Activated naive CD4-positive, alpha-beta T cell treated with anti-CD3 and anti-CD28 coated beads for 36 hours (primary cell): ENCODE data around the gene UNKL. TPM values are rescaled to one million over a fixed set of nuclear protein-coding genes. Genes with fewer than 3 reads are reported as not detected.
"Not testable (repeated sequence)": the region's sequence is repeated elsewhere in the genome, so short reads cannot be mapped to it uniquely, and the experiment has no call there.

Experiments
- CTCF ChIA-PET: fragments of 350-600 bp; sonication (Branson Sonifier 250); formaldehyde crosslinking; loops from one replicate; lab custom pipeline; 2021; ENCODE audit warnings: antibody characterized with exemption; lab: Charles Lee
- DNase-seq: peaks from one replicate; pipeline ENCODE4 v3.0.0-alpha.2; 2020
- H3K27ac Mint-ChIP-seq: one replicate; pipeline ENCODE4 v1.8.0; 2021; ENCODE audit warnings: mild to moderate bottlenecking, mixed read lengths
- H3K27me3 Mint-ChIP-seq: one replicate; pipeline ENCODE4 v1.8.0; 2021; ENCODE audit warnings: low read depth, mixed read lengths
- H3K36me3 Mint-ChIP-seq: one replicate; pipeline ENCODE4 v1.8.0; 2021; ENCODE audit warnings: low read depth, mixed read lengths
- H3K4me1 Mint-ChIP-seq: one replicate; pipeline ENCODE4 v1.8.0; 2021; ENCODE audit warnings: low read depth, mixed read lengths
- H3K4me3 Mint-ChIP-seq: one replicate; pipeline ENCODE4 v1.8.0; 2021; ENCODE audit warnings: mild to moderate bottlenecking, moderate library complexity, mixed read lengths
- H3K9me3 Mint-ChIP-seq: one replicate; pipeline ENCODE4 v1.8.0; 2021; ENCODE audit warnings: mixed read lengths
- intact Hi-C: fragments of 100-400 bp; cut with micrococcal nuclease; formaldehyde crosslinking; loops from one replicate; pipeline ENCODE4 v1.15.1; 2023
- total RNA-seq, 2 experiments: library from RNA; stranded (reverse); gene quantifications; one replicate each; pipeline ENCODE4 v1.2.3, GENCODE V29; 2021

The UNKL gene
- total RNA-seq, 2 experiments from 2014 or later, result 35.9 to 38.4 TPM

DNA sequence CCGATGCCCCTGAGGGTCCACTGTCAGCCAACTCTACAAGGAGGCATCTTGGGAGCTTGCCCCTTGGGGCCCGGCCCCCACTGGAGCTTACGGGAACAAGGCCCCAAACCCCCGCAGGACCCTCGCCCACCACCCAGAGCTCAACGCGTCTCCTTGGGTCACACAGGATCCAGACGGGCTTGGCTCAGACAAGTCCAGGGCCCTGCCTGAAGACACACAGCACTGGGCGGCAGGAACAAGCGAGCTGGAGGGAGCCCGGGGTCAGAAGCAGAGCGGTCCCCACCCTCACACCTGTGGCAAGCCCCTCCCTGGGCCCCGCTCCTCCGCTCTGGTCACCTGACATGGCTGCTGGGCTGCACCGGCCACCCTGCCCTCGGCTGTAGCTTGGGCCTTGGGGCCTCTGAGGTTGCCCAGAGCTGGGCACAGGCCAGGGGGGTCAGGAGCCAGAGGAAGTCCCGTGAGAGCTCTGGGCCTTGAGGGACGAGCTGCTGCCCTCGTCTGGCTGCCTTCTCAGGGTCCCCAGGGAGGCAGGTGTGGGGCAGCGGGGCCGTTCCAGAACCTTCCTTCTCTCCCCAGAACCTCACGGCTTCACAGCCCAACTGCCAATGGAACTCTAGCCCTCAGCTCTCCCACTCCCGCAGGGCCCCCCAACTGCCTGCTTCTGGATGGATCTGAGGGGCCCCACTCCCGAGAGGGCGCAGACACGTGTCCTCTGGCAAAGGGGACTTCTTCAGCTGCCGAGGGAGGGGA is 29.7 kb upstream of the UNKL start, which contains the start of gene CCDC154:
CCDC154 (minus strand) TSS at position 577 of the 750 bp plus-strand sequence; CDS start at position 343, 234 bp downstream.
- Mint-ChIP-seq H3K36me3 (no peaks in the 10 kb centered on the region), H3K27ac (no peak within 1 kb of the TSS), H3K4me3 (no peak within 1 kb of the TSS), H3K9me3 (no peaks in the 10 kb centered on the region), H3K4me1 (no peaks in the 10 kb centered on the region), H3K27me3 (no peaks in the 10 kb centered on the region)
- CTCF ChIA-PET, result no interaction called here
- no peak for DNase-seq
- intact Hi-C loops, result no loop called here

DNA sequence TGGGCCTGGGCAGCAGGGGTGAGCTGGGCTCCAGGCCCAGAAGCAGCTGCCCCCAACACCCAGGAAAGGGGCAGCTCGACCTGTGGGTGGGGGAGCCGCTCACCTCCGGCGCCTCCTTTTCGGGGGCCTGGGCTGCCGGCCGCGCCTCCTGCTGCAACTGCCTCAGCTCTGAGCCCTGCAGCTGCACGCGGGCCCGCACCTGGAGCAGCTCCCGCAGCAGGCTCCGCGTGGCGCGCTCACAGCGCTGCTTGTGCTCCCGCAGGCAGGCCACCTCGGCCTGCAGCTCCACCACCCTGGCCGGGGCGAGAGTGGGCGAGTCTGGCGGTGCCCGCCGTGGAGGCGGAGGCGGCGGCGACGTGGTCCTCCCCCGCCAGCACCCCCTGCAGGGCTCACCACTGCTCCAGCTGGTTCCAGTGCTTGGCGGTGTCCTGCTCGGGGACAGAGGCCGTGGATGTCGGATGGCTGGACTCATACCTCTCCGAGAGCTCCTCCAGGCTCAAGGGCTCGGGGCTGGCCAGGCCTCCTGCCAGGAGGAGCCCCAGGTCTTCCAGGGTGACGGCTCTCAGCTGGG is 29.0 kb upstream of the UNKL start:
- no peaks in the 10 kb centered on the region for H3K36me3 Mint-ChIP-seq

DNA sequence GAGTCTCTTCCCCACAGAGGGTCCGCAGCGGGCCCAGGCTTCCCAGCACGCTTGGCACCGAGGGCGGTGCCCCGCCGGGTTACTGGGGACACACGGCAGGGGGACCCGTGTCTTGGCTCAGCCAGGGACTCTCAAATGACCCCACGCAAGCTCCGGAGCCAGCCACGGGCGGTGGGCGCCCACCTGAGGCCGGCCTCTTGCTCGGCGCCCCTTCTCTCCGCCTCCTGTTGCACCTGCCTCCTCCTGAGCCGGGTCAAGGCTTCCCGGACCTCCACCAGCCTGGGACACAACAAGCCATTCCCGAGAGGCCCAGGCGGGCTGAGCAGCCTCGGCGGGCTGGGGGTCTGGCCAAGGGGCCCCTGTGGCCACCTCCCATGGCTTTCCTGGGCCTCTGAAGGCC is 28.2 kb upstream of the UNKL start:
- DNase-seq, result no peak
- CTCF ChIA-PET, result no interaction called here
- H3K27ac Mint-ChIP-seq, result no peak overlapping the region

More for the DNA sequence above, 29.0 kb upstream of the UNKL start:
- Mint-ChIP-seq H3K4me1 (no peaks in the 10 kb centered on the region), H3K9me3 (no peaks in the 10 kb centered on the region), H3K4me3 (no peak overlapping the region), H3K27ac (no peak overlapping the region), H3K27me3 (no peaks in the 10 kb centered on the region)
- CTCF ChIA-PET, result no interaction called here
- no peak for DNase-seq
- intact Hi-C loops, result no loop called here

DNA sequence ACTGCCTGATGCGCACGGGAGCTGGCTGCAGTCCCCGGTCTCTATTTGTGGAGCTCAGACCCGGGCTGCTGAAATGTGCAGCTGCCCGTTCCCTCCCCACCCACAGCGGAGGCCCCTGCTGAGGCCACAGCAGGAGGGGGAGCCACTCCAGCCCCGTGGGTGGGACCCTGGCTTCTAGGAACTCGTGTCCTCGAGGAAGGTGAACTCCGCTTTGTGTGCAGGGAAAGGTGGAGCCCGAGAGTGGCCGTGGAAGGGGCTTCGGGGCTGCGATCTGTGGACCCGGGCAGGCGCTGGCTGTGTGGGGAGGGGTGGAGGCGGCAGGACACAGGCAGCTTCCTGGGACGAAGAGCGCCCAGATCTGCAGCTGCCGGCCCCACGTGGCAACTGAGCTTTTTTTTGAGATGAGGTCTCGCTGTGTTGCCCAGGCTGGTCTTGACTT is 26.9 kb upstream of the UNKL start:
- no peak for DNase-seq
- Mint-ChIP-seq H3K4me1 (no peaks in the 10 kb centered on the region), H3K27me3 (no peaks in the 10 kb centered on the region), H3K36me3 (no peaks in the 10 kb centered on the region), H3K27ac (no peak overlapping the region), H3K4me3 (no peak overlapping the region), H3K9me3 (no peaks in the 10 kb centered on the region)
- intact Hi-C loops, result no loop called here
- CTCF ChIA-PET, result interaction anchor here (0.6 kb wide), 1 partner anchor 196 kb away, joined by 3 read pairs; no protein-coding TSS in a partner anchor

More for the DNA sequence above, 28.2 kb upstream of the UNKL start:
- H3K4me1 Mint-ChIP-seq, result no peaks in the 10 kb centered on the region
- H3K9me3 Mint-ChIP-seq, result no peaks in the 10 kb centered on the region
- no peak overlapping the region for H3K4me3 Mint-ChIP-seq
- intact Hi-C loops, result no loop called here
- H3K27me3 Mint-ChIP-seq, result no peaks in the 10 kb centered on the region
- no peaks in the 10 kb centered on the region for H3K36me3 Mint-ChIP-seq

DNA sequence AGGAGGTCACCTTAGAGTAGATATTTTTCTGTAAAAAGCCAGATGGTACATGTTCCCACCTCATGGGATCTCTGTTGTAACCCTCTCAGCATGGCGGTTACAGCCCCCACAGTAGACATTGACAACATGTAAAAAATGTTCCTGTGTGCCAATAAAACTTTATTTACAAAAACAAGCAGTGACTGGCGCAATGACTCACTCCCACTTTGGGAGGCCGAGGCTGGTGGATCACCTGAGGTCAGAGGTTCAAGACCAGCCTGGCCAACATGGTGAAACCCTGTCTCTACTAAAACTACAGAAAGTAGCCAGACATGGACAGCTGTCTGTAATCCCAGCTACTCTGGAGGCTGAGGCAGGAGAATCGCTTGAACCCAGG is 25.2 kb upstream of the UNKL start:
- H3K36me3 Mint-ChIP-seq, DNase-seq, H3K4me3 Mint-ChIP-seq, CTCF ChIA-PET, H3K27me3 Mint-ChIP-seq, H3K27ac Mint-ChIP-seq, H3K9me3 Mint-ChIP-seq, H3K4me1 Mint-ChIP-seq, intact Hi-C loops: not testable (repeated sequence)

DNA sequence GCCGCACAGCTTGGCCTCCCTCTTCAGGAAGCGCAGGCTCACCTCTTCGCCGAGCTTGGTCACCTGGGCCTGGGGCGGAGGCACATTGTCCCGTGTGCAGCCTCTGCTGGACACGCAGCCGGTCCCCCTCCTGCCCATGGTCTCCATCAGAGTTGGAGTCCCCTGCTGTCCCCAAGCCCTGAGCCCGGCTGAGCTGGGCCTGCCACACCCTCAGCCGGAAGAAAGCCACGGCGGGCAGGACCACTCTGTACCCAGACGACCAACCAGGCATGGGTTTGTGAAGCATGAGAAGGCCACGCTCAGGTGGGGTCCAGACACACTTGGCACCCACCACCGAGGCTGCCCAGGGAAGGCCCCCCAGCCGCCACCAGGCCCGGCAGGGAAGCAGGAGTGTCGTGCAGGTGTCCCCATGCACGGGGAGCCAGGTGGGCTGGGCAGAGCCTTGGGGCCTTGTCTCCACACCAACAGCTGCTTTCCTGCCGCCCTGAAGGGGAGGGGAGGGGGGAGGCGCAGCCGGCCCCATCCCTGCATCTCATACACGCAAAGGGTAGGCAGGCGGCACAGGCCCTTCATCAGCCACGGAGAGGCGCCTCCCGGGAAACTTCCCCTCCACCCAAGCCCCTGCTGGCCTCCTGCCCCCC is 24.7 kb upstream of the UNKL start:
- no peaks in the 10 kb centered on the region for H3K27me3 Mint-ChIP-seq
- no peaks in the 10 kb centered on the region for H3K36me3 Mint-ChIP-seq
- no peak overlapping the region for H3K27ac Mint-ChIP-seq
- H3K9me3 Mint-ChIP-seq, result no peaks in the 10 kb centered on the region
- CTCF ChIA-PET, result no interaction called here
- intact Hi-C loops, result no loop called here
- DNase-seq, result no peak
- no peak overlapping the region for H3K4me3 Mint-ChIP-seq
- no peaks in the 10 kb centered on the region for H3K4me1 Mint-ChIP-seq

DNA sequence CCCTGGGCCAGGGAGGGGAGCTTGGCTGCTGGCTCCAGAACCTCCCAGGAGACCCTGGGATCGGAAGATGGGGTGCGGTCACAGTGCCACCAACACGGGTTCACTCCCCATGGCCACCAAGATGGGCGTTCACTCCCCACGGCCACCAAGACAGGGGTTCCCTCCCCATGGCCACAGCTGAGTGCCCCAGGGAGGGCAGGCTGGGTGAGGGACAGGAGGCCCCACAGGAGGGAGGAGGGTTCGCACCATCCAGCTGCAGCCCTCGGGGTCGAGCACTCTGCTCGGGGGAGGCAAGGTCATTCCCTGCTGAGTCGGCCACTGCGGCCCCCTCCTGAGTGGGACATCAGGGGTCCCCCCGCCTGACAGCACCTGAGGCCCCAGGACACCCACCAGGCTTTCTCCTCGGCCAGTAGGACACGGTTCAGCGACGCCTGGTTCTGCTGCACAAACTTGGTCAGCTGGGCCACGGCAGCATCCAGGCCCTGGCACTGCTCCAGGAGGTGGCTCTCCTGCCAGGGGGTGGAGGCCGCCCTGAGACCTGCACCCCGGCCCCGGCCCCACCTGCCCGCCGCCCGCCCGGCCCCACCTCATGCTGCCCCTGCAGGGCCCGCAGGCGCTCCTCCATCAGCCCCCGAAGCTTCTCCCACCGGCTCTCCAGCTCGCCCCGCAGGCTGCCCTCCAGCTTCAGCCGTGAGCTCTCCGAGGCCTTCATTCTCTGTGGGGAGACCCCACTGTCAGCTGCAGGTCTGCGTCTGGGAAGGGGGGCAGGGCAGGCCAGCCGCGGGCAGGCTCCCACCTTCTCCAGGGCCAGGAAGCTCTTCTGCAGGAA is 23.9 kb upstream of the UNKL start:
- CTCF ChIA-PET, result no interaction called here

DNA sequence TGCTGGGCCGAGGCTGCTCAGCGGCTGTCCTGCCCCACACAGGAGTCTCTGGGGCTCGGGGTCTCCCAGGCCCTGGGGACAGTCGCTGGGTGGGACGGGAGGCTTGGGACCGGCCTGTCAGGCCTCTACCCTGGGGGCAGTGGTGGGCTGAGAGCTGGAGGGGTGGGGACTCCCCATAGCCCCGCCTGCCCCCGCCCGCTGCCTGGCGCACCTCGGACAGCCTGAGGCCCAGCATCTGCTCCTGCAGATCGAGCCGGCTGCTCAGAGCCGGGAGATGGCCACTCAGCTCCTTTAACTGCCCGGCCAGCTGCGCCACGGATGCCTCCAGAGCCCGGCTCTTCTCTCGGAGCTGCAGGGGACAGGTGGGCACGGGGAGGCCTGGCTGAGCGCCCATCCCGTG is 23.1 kb upstream of the UNKL start:
- CTCF ChIA-PET, result no interaction called here
- H3K27me3 Mint-ChIP-seq, result no peaks in the 10 kb centered on the region
- DNase-seq, result no peak
- H3K4me3 Mint-ChIP-seq, result no peak overlapping the region
- H3K9me3 Mint-ChIP-seq, result no peaks in the 10 kb centered on the region
- intact Hi-C loops, result no loop called here
- H3K27ac Mint-ChIP-seq, result no peak overlapping the region
- no peaks in the 10 kb centered on the region for H3K36me3 Mint-ChIP-seq
- H3K4me1 Mint-ChIP-seq, result no peaks in the 10 kb centered on the region

More for the DNA sequence above, 23.9 kb upstream of the UNKL start:
- H3K4me3 Mint-ChIP-seq, result no peak overlapping the region
- no peaks in the 10 kb centered on the region for H3K4me1 Mint-ChIP-seq
- H3K9me3 Mint-ChIP-seq, result no peaks in the 10 kb centered on the region
- intact Hi-C loops, result no loop called here
- H3K36me3 Mint-ChIP-seq, result no peaks in the 10 kb centered on the region
- H3K27ac Mint-ChIP-seq, result no peak overlapping the region
- DNase-seq, result no peak
- H3K27me3 Mint-ChIP-seq, result no peaks in the 10 kb centered on the region

DNA sequence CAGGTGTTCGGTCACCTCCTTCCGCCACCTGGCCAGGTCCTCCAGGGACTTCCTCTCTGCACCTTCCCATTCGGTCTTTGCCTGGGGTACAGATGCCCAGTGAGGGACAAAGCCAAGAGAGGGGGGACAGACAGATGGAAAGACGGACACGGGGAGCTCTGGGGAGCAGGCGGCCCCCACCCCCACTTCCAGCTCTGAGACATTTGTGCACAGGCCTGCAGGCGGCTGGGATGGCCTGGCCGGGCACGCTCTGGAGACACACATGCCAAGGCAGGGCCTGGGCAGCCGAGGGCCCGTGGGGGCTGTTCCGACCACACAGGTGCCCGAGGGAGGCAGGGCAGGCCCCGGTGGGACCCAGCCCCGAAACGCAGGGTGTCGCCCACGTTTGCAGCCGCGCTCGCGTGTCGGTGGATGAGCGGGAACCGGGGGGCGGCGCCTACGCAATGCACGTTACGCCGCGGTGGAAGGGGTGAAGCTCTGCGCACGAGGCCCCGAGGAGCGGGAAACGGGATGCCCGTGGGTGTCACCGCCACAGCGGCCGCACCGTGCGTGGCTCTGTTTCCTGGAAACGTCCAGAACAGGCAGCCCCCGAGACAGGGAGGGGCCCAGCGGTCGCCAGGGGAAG is 22.3 kb upstream of the UNKL start:
- H3K36me3 Mint-ChIP-seq, result no peaks in the 10 kb centered on the region
- intact Hi-C loops, result no loop called here
- H3K4me1 Mint-ChIP-seq, result peaks cover 2% of the 10 kb centered on the region
- CTCF ChIA-PET, result no interaction called here
- no peaks in the 10 kb centered on the region for H3K9me3 Mint-ChIP-seq
- no peak overlapping the region for H3K4me3 Mint-ChIP-seq
- DNase-seq, result no peak
- H3K27ac Mint-ChIP-seq, result no peak overlapping the region
- H3K27me3 Mint-ChIP-seq, result no peaks in the 10 kb centered on the region

DNA sequence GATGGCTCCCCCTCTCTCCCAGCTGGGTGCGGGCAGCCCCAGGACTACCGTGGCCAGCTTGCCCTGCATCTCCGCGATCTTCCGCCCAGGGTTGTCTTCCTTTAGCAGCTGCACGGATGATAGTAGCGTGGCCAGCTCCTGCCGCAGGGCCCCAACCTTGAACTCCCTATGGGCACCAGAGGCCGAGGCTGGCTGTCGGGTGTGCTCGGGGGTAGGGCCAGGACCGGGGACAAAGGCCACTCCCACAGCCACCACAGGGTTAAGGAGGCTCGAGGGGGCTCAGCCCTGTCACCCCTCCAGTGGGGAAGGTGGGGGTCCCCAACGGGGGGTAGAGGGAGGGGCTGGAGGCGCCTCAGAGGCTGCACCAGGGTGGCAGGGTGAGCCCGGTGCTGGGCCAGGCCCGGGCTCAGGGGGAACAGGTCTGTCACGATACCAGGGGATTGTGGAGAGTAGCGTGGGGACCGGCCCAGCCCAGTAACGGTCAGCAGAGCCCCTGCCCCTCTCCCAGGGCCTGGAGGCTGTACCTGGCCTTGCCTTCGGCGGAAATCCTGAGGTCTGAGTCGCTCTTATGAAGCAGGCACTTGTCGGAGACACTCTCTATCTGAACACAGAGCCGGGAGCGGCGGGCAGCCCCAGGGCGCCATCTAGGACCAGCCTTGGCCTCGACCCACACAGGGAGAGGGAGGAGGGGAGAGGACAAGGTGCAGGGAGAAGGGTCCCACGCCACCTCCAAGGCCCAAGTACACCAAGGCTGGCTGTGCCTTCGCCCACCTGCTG is 21.6 kb upstream of the UNKL start:
- Mint-ChIP-seq H3K4me1 (peaks cover 2% of the 10 kb centered on the region), H3K36me3 (no peaks in the 10 kb centered on the region), H3K27ac (no peak overlapping the region), H3K4me3 (no peak overlapping the region), H3K9me3 (no peaks in the 10 kb centered on the region), H3K27me3 (no peaks in the 10 kb centered on the region)
- intact Hi-C loops, result no loop called here
- CTCF ChIA-PET, result no interaction called here
- DNase-seq, result no peak

DNA sequence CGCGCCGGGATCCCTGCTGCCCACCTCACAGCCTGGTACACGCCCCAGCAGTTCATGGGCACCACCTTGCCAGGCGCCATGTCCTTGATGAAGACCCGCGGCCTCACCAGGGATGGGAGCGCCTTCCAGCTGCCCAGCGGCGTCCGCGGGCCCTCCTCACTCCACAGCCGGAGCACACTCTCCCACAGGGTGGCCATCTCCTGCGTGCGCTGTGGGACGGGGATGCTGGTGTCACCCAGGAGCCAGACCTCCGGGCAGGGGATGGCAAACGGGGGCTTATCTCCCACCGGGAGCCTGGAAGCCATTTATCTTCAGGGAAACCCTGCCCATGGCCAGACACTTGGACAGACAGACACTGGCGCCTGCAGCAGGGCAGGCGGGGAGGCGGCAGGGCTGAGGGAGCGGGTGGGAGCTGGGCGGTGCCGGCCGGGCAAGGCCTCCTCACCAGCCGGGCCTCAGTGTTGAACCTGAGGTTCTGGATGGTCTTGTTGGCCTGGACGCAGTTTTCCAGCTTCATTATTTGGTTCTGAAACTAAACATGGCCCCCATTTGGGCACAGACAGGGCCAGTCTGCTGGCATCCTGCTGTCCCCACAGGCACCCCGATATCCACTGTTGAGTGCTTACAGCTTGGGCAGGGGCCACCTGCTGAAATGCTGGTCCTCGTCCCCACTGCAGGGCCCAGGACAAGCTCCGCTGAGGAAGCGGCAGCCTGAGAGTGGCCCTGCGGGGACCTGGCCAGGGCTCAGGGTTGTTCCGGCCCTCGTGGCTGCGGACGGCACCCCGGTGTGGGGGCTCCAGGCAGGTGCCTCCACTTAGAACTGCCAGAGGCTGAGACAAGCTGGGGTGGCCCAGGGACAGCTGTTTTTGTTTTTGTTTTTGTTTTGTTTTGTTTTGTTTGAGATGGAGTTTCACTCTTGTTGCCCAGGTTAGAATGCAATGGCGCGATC is 20.4 kb upstream of the UNKL start:
- intact Hi-C loops, result no loop called here
- H3K4me1 Mint-ChIP-seq, result peaks cover 2% of the 10 kb centered on the region
- H3K9me3 Mint-ChIP-seq, result no peaks in the 10 kb centered on the region
- no peak overlapping the region for H3K4me3 Mint-ChIP-seq
- no peak for DNase-seq
- no peaks in the 10 kb centered on the region for H3K27me3 Mint-ChIP-seq
- no peaks in the 10 kb centered on the region for H3K36me3 Mint-ChIP-seq
- no peak overlapping the region for H3K27ac Mint-ChIP-seq
- CTCF ChIA-PET, result no interaction called here
